ENCODE data around the gene ARF1. TPM values are rescaled to one million over a fixed set of nuclear protein-coding genes. Genes with fewer than 3 reads are reported as not detected.

The ARF1 gene
- polyA plus RNA-seq, 3 donors = 580 to 789 (median 603) TPM

GRCh38 chr1:228065543-228066347 lies 16.8 kb upstream of the ARF1 start:
- Histone ChIP-seq H3K27ac (ENCODE audit: low read depth in 1 of 2, low read length in 2 of 2) (no peak overlapping the region), H3K27me3 (ENCODE audit: control insufficient read depth in 2 of 2, insufficient read depth in 2 of 2, low read length in 2 of 2) (peaks cover 8 to 36% of the 10 kb centered on the region in 2 donors), H3K79me2 (ENCODE audit: insufficient read depth, low read length) (no peaks in the 10 kb centered on the region), H2AFZ (ENCODE audit: insufficient read depth, low read depth, low read length, poor library complexity, severe bottlenecking) (no peak overlapping the region), H3K4me3 (replicated peaks in 1 of 3; ENCODE audit: low read depth in 2 of 3, low read length in 3 of 3) (no peak overlapping the region), H3K36me3 (replicated peaks in 1 of 2; ENCODE audit: control insufficient read depth in 1 of 2, insufficient read depth in 2 of 2, low read length in 2 of 2) (no peaks in the 10 kb centered on the region), H3K9me3 (replicated peaks in 1 of 2; ENCODE audit: control insufficient read depth in 1 of 2, insufficient read depth in 1 of 2, low read length in 2 of 2) (peaks cover 0 to under 1% of the 10 kb centered on the region in 2 donors), H3K9ac (ENCODE audit: insufficient read depth, low read length, poor library complexity, severe bottlenecking) (no peak overlapping the region), H4K20me1 (ENCODE audit: insufficient read depth, low read length) (no peaks in the 10 kb centered on the region), H3K4me2 (replicated peaks; ENCODE audit: extremely low read depth, low read length, poor library complexity, severe bottlenecking) (no peak overlapping the region), H3K4me1 (ENCODE audit: control insufficient read depth in 1 of 2, insufficient read depth in 2 of 2, low read length in 2 of 2) (peaks cover 0 to 1% of the 10 kb centered on the region in 2 donors)
- DNase-seq = no peak
- intact Hi-C loops (cut with micrococcal nuclease) = no loop called here
- H3K36me3 Mint-ChIP-seq = peaks cover 0 to 3% of the 10 kb centered on the region in 2 donors
- H3K27ac Mint-ChIP-seq = no peak overlapping the region
- peaks cover 0 to 5% (median under 1%) of the 10 kb centered on the region in 7 donors for H3K9me3 Mint-ChIP-seq
- TF ChIP-seq, protein P1, sequence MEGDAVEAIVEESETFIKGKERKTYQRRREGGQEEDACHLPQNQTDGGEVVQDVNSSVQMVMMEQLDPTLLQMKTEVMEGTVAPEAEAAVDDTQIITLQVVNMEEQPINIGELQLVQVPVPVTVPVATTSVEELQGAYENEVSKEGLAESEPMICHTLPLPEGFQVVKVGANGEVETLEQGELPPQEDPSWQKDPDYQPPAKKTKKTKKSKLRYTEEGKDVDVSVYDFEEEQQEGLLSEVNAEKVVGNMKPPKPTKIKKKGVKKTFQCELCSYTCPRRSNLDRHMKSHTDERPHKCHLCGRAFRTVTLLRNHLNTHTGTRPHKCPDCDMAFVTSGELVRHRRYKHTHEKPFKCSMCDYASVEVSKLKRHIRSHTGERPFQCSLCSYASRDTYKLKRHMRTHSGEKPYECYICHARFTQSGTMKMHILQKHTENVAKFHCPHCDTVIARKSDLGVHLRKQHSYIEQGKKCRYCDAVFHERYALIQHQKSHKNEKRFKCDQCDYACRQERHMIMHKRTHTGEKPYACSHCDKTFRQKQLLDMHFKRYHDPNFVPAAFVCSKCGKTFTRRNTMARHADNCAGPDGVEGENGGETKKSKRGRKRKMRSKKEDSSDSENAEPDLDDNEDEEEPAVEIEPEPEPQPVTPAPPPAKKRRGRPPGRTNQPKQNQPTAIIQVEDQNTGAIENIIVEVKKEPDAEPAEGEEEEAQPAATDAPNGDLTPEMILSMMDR (IDR thresholded peaks at IDR 0.05) = no peak
- peaks cover 26 to 41% (median 33%) of the 10 kb centered on the region in 3 donors for H3K27me3 Mint-ChIP-seq (ENCODE audit: low read depth in 3 of 3)
- H3K4me1 Mint-ChIP-seq = peaks cover 3% of the 10 kb centered on the region
- 87% methylated on average over 13 of the region's 15 CpGs for WGBS (ENCODE audit: insufficient coverage)
- no peak overlapping the region for H3K4me3 Mint-ChIP-seq

- no peaks in the 10 kb centered on the region for H3K4me1 Mint-ChIP-seq
- TF ChIP-seq, protein P1 (IDR thresholded peaks at IDR 0.05) = no peak
- Histone ChIP-seq H3K27me3 (ENCODE audit: control insufficient read depth in 2 of 2, insufficient read depth in 2 of 2, low read length in 2 of 2) (peaks cover 7 to 29% of the 10 kb centered on the region in 2 donors), H3K4me3 (replicated peaks in 1 of 3; ENCODE audit: low read depth in 2 of 3, low read length in 3 of 3) (no peak overlapping the region), H3K27ac (ENCODE audit: low read depth in 1 of 2, low read length in 2 of 2) (no peak overlapping the region), H3K9ac (ENCODE audit: insufficient read depth, low read length, poor library complexity, severe bottlenecking) (no peak overlapping the region), H3K4me1 (ENCODE audit: control insufficient read depth in 1 of 2, insufficient read depth in 2 of 2, low read length in 2 of 2) (no peaks in the 10 kb centered on the region), H3K9me3 (replicated peaks in 1 of 2; ENCODE audit: control insufficient read depth in 1 of 2, insufficient read depth in 1 of 2, low read length in 2 of 2) (no peaks in the 10 kb centered on the region), H2AFZ (ENCODE audit: insufficient read depth, low read depth, low read length, poor library complexity, severe bottlenecking) (no peak overlapping the region), H4K20me1 (ENCODE audit: insufficient read depth, low read length) (no peaks in the 10 kb centered on the region), H3K36me3 (replicated peaks in 1 of 2; ENCODE audit: control insufficient read depth in 1 of 2, insufficient read depth in 2 of 2, low read length in 2 of 2) (no peaks in the 10 kb centered on the region), H3K4me2 (replicated peaks; ENCODE audit: extremely low read depth, low read length, poor library complexity, severe bottlenecking) (no peak overlapping the region), H3K79me2 (ENCODE audit: insufficient read depth, low read length) (no peaks in the 10 kb centered on the region)
- H3K4me3 Mint-ChIP-seq = no peak overlapping the region
- peaks cover 24 to 39% (median 26%) of the 10 kb centered on the region in 3 donors for H3K27me3 Mint-ChIP-seq (ENCODE audit: low read depth in 3 of 3)
- no peaks in the 10 kb centered on the region for H3K9me3 Mint-ChIP-seq
- no peak overlapping the region for H3K27ac Mint-ChIP-seq
- intact Hi-C loops (cut with micrococcal nuclease) = no loop called here
- H3K36me3 Mint-ChIP-seq = no peaks in the 10 kb centered on the region
- 29% methylated on average over 4 of the region's 4 CpGs for WGBS (ENCODE audit: insufficient coverage)
- no peak for DNase-seq
Measured at GRCh38 chr1:228066416-228066815, 16.1 kb upstream of the ARF1 start.

Measured in CD14-positive monocyte (primary cell).